ENCODE results near the gene TBCE.
"Not testable (repeated sequence)": the region's sequence is repeated elsewhere in the genome, so short reads cannot be mapped to it uniquely, and the experiment has no call there.

Gene TBCE

DNA sequence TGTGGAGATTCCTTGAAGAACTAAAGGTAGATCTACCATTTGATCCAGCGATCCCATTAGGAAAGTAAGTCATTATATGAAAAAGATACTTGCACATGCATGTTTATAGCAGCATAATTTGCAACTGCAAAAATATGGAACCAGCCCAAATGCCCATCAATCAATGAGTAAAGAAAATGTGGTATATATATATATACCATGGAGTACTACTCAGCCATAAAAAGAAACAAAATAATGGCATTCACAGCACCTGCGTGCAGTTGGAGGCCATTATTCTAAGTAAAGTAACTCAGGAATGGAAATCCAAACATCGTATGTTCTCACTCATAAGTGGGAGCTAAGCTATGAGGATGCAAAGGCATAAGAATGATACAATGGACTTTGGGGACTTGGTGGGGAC, 95.6 kb downstream of the TBCE start:
- not testable (repeated sequence) for H3K27ac ChIP-seq (ENCODE audit: low read depth, low read length); H3K9ac ChIP-seq (ENCODE audit: low read length); H3K4me3 ChIP-seq (ENCODE audit: low read depth in 1 of 2, low read length in 2 of 2); H3K9me3 ChIP-seq (ENCODE audit: low read length); H3K36me3 ChIP-seq (ENCODE audit: insufficient read depth, low read length); H3K4me1 ChIP-seq (ENCODE audit: insufficient read depth, low read length); H3K27me3 ChIP-seq (ENCODE audit: control insufficient read depth in 1 of 2, insufficient read depth in 2 of 2, low read length in 2 of 2)

DNA sequence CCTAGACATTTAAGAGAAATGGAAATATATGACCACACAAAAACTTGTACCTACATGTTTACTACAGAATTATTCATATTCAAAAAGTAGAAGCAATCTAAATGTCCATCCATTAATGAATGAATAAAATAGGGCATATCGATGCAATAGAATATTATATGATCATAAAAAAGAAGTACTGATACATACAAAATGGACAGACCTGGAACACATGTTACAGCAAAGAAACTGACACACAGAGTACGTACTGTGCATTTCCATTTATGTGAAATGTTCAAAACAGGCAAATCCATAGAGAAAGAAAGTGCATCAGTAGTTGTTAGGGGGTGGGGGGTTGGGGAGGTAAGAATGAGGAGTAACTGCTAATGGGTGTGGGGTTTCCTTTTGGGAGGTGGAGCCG, 97.8 kb downstream of the TBCE start:
- H3K4me1 ChIP-seq (ENCODE audit: insufficient read depth, low read length) = no peaks in the 10 kb centered on the region
- peaks cover 7% of the 10 kb centered on the region for H3K36me3 ChIP-seq (ENCODE audit: insufficient read depth, low read length)
- no peaks in the 10 kb centered on the region for H3K9me3 ChIP-seq (ENCODE audit: low read length)

GRCh38 chr1:235468004-235468403, 100.8 kb downstream of the TBCE start:
- H3K36me3 ChIP-seq (ENCODE audit: insufficient read depth, low read length) = peaks cover 24% of the 10 kb centered on the region
- H3K9ac ChIP-seq (ENCODE audit: low read length) = no peak overlapping the region
- no peaks in the 10 kb centered on the region for H3K27me3 ChIP-seq (ENCODE audit: control insufficient read depth in 1 of 2, insufficient read depth in 2 of 2, low read length in 2 of 2)
- H3K4me3 ChIP-seq (ENCODE audit: low read depth in 1 of 2, low read length in 2 of 2) = no peak overlapping the region
- no peaks in the 10 kb centered on the region for H3K9me3 ChIP-seq (ENCODE audit: low read length)
- H3K27ac ChIP-seq (ENCODE audit: low read depth, low read length) = no peak overlapping the region
- H3K4me1 ChIP-seq (ENCODE audit: insufficient read depth, low read length) = no peaks in the 10 kb centered on the region

More for the DNA sequence above, 97.8 kb downstream of the TBCE start:
- Histone ChIP-seq H3K9ac (ENCODE audit: low read length) (no peak overlapping the region), H3K4me3 (ENCODE audit: low read depth in 1 of 2, low read length in 2 of 2) (no peak overlapping the region), H3K27me3 (ENCODE audit: control insufficient read depth in 1 of 2, insufficient read depth in 2 of 2, low read length in 2 of 2) (no peaks in the 10 kb centered on the region), H3K27ac (ENCODE audit: low read depth, low read length) (no peak overlapping the region)

- Histone ChIP-seq H3K27me3 (ENCODE audit: control insufficient read depth in 1 of 2, insufficient read depth in 2 of 2, low read length in 2 of 2) (no peaks in the 10 kb centered on the region), H3K9ac (ENCODE audit: low read length) (no peak overlapping the region), H3K4me1 (ENCODE audit: insufficient read depth, low read length) (no peaks in the 10 kb centered on the region), H3K4me3 (ENCODE audit: low read depth in 1 of 2, low read length in 2 of 2) (no peak overlapping the region), H3K36me3 (ENCODE audit: insufficient read depth, low read length) (peaks cover 28% of the 10 kb centered on the region), H3K9me3 (ENCODE audit: low read length) (no peaks in the 10 kb centered on the region), H3K27ac (ENCODE audit: low read depth, low read length) (no peak overlapping the region)
Measured at GRCh38 chr1:235468970-235469369, 101.7 kb downstream of the TBCE start.

GRCh38 chr1:235469897-235470296, 102.7 kb downstream of the TBCE start:
- H3K9me3 ChIP-seq (ENCODE audit: low read length); H3K9ac ChIP-seq (ENCODE audit: low read length); H3K4me3 ChIP-seq (ENCODE audit: low read depth in 1 of 2, low read length in 2 of 2); H3K27me3 ChIP-seq (ENCODE audit: control insufficient read depth in 1 of 2, insufficient read depth in 2 of 2, low read length in 2 of 2); H3K27ac ChIP-seq (ENCODE audit: low read depth, low read length); H3K4me1 ChIP-seq (ENCODE audit: insufficient read depth, low read length): not testable (repeated sequence)
- peaks cover 28% of the 10 kb centered on the region for H3K36me3 ChIP-seq (ENCODE audit: insufficient read depth, low read length)

DNA sequence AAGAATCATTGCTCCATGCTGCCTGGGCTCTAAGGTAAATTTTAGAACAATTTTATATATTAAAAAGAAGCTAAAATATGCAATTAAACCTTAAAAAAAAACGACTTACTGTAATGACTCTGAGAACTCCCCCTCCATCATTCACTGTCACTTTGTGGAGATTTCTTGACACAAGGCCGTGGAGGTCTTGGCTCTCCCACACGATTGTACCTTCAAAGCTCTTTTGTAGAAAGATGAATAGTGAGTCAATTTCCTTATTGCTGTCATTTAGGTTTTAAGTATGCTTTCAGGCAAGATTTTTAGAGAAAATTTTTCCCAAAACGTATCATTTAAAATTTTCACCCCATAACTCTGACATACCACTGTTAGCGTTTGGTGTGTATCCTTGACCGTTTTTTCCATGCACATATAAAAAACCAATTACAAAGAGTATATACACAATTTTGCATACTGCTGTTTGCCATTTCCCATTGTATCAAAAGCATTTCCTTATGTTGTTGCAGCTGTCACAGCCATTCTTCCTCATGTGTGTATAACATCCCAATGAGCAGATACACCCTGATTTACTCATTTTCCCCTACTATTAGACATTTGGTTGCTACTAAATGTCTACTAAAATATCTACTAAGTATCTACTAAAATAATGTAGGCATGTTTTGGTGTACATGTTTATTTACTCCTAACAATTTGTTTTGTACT, 103.7 kb downstream of the TBCE start:
- Histone ChIP-seq H3K27me3 (ENCODE audit: control insufficient read depth in 1 of 2, insufficient read depth in 2 of 2, low read length in 2 of 2) (no peaks in the 10 kb centered on the region), H3K9me3 (ENCODE audit: low read length) (no peaks in the 10 kb centered on the region), H3K4me3 (ENCODE audit: low read depth in 1 of 2, low read length in 2 of 2) (no peak overlapping the region), H3K36me3 (ENCODE audit: insufficient read depth, low read length) (peaks cover 28% of the 10 kb centered on the region), H3K4me1 (ENCODE audit: insufficient read depth, low read length) (no peaks in the 10 kb centered on the region), H3K27ac (ENCODE audit: low read depth, low read length) (no peak overlapping the region), H3K9ac (ENCODE audit: low read length) (no peak overlapping the region)

GRCh38 chr1:235473806-235474205, 106.6 kb downstream of the TBCE start:
- Histone ChIP-seq H3K27ac (ENCODE audit: low read depth, low read length) (no peak overlapping the region), H3K36me3 (ENCODE audit: insufficient read depth, low read length) (peaks cover 35% of the 10 kb centered on the region), H3K9ac (ENCODE audit: low read length) (no peak overlapping the region), H3K4me3 (ENCODE audit: low read depth in 1 of 2, low read length in 2 of 2) (no peak overlapping the region), H3K9me3 (ENCODE audit: low read length) (no peaks in the 10 kb centered on the region), H3K4me1 (ENCODE audit: insufficient read depth, low read length) (no peaks in the 10 kb centered on the region), H3K27me3 (ENCODE audit: control insufficient read depth in 1 of 2, insufficient read depth in 2 of 2, low read length in 2 of 2) (no peaks in the 10 kb centered on the region)

- Histone ChIP-seq H3K36me3 (ENCODE audit: insufficient read depth, low read length) (peaks cover 26% of the 10 kb centered on the region), H3K9me3 (ENCODE audit: low read length) (no peaks in the 10 kb centered on the region), H3K27me3 (ENCODE audit: control insufficient read depth in 1 of 2, insufficient read depth in 2 of 2, low read length in 2 of 2) (no peaks in the 10 kb centered on the region), H3K4me3 (ENCODE audit: low read depth in 1 of 2, low read length in 2 of 2) (no peak overlapping the region), H3K27ac (ENCODE audit: low read depth, low read length) (no peak overlapping the region), H3K4me1 (ENCODE audit: insufficient read depth, low read length) (no peaks in the 10 kb centered on the region), H3K9ac (ENCODE audit: low read length) (no peak overlapping the region)
Measured at GRCh38 chr1:235483090-235483489, 115.9 kb downstream of the TBCE start.

- Histone ChIP-seq H3K9me3 (ENCODE audit: low read length) (no peaks in the 10 kb centered on the region), H3K27ac (ENCODE audit: low read depth, low read length) (no peak overlapping the region), H3K9ac (ENCODE audit: low read length) (no peak overlapping the region), H3K36me3 (ENCODE audit: insufficient read depth, low read length) (peaks cover 12% of the 10 kb centered on the region), H3K4me1 (ENCODE audit: insufficient read depth, low read length) (no peaks in the 10 kb centered on the region), H3K27me3 (ENCODE audit: control insufficient read depth in 1 of 2, insufficient read depth in 2 of 2, low read length in 2 of 2) (no peaks in the 10 kb centered on the region), H3K4me3 (ENCODE audit: low read depth in 1 of 2, low read length in 2 of 2) (no peak overlapping the region)
Measured at GRCh38 chr1:235485558-235485957, 118.3 kb downstream of the TBCE start.

DNA sequence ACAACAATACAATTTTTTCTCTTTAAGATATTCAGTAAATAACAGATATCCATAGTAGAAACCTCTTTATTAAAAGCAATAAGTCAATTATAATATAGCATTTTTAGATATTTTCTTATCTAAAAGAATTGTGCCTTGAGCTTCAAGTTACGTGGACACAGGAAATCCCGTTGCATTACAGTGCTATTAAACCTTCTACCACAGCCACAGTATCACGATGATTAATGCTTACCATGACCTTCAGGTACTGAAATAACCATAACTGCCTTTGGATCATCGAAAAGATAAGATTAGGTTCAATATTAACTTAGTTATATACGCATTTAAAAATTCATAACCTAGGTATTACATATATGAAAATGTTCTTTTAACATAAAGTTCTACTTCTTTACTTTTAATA, 119.1 kb downstream of the TBCE start:
- peaks cover 12% of the 10 kb centered on the region for H3K36me3 ChIP-seq (ENCODE audit: insufficient read depth, low read length)
- no peaks in the 10 kb centered on the region for H3K4me1 ChIP-seq (ENCODE audit: insufficient read depth, low read length)
- H3K9me3 ChIP-seq (ENCODE audit: low read length) = no peaks in the 10 kb centered on the region
- H3K27ac ChIP-seq (ENCODE audit: low read depth, low read length) = no peak overlapping the region
- no peak overlapping the region for H3K9ac ChIP-seq (ENCODE audit: low read length)
- H3K4me3 ChIP-seq (ENCODE audit: low read depth in 1 of 2, low read length in 2 of 2) = no peak overlapping the region
- H3K27me3 ChIP-seq (ENCODE audit: control insufficient read depth in 1 of 2, insufficient read depth in 2 of 2, low read length in 2 of 2) = no peaks in the 10 kb centered on the region

DNA sequence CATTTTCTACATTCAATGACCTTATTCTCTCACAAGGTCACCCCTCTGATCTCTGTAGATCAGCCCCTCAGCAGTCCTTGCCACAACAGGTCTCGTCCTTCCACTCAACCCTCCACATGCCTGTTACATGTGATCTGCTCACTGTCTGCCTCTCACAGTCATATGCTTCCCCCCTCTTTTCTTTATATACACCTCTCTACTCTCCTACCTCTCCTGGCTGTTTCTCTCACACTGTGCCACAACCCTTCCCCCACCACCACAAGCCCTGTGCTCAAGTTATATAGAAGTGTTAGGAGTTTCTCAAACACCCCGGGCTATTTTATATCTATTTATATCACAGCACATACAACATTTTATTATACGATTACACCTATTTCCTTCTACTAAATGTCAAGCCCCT, 124.4 kb downstream of the TBCE start:
- Histone ChIP-seq H3K4me1 (ENCODE audit: insufficient read depth, low read length) (no peaks in the 10 kb centered on the region), H3K27ac (ENCODE audit: low read depth, low read length) (no peak overlapping the region), H3K4me3 (ENCODE audit: low read depth in 1 of 2, low read length in 2 of 2) (no peak overlapping the region), H3K9me3 (ENCODE audit: low read length) (no peaks in the 10 kb centered on the region), H3K9ac (ENCODE audit: low read length) (no peak overlapping the region), H3K27me3 (ENCODE audit: control insufficient read depth in 1 of 2, insufficient read depth in 2 of 2, low read length in 2 of 2) (no peaks in the 10 kb centered on the region), H3K36me3 (ENCODE audit: insufficient read depth, low read length) (peaks cover 25% of the 10 kb centered on the region)

GRCh38 chr1:235494531-235494930, 127.3 kb downstream of the TBCE start:
- no peak overlapping the region for H3K27ac ChIP-seq (ENCODE audit: low read depth, low read length)
- no peaks in the 10 kb centered on the region for H3K9me3 ChIP-seq (ENCODE audit: low read length)
- H3K4me1 ChIP-seq (ENCODE audit: insufficient read depth, low read length) = no peaks in the 10 kb centered on the region
- H3K9ac ChIP-seq (ENCODE audit: low read length) = no peak overlapping the region
- H3K4me3 ChIP-seq (ENCODE audit: low read depth in 1 of 2, low read length in 2 of 2) = no peak overlapping the region
- H3K27me3 ChIP-seq (ENCODE audit: control insufficient read depth in 1 of 2, insufficient read depth in 2 of 2, low read length in 2 of 2) = no peaks in the 10 kb centered on the region
- peaks cover 25% of the 10 kb centered on the region for H3K36me3 ChIP-seq (ENCODE audit: insufficient read depth, low read length)

Measured in muscle layer of colon (tissue), 2 donors.